Endothelial cell of umbilical vein (primary cell): Measurements from ENCODE around the gene SNAP25.

ENCODE experiments used
- EZH2 ChIP-seq: IDR thresholded peaks from 2 replicates; pipeline ENCODE4 v1.6.1; 2012; ENCODE audit warnings: borderline replicate concordance, low read depth, mild to moderate bottlenecking, moderate library complexity, low read length, inconsistent platforms; ENCODE audit not compliant: severe bottlenecking
- JUN ChIP-seq: IDR thresholded peaks from 2 replicates; pipeline ENCODE4 v1.6.1; 2011; ENCODE audit warnings: borderline replicate concordance, low read depth; ENCODE audit not compliant: insufficient read length, insufficient read depth
- POLR2A ChIP-seq: IDR thresholded peaks from 2 replicates; pipeline ENCODE4 v1.6.1; 2012; ENCODE audit warnings: low read depth, mild to moderate bottlenecking, control low read depth, low read length
- POLR2AphosphoS5 ChIP-seq: IDR thresholded peaks from 2 replicates; pipeline ENCODE4 v1.6.1; 2012; ENCODE audit warnings: low read depth, mild to moderate bottlenecking, control low read depth, low read length, moderate library complexity; ENCODE audit not compliant: insufficient read depth
- TF ChIP-seq, protein P1 (sequence below), 2 donors: IDR thresholded peaks; 1 replicate in 1 of 2; 2 replicates in 1 of 2; pipeline ENCODE4 v1.5.1; 2011; ENCODE audit warnings: low read length in 2 of 2, mild to moderate bottlenecking in 2 of 2, moderate library complexity in 2 of 2, control low read depth in 1 of 2, inconsistent platforms in 1 of 2, low read depth in 1 of 2; ENCODE audit not compliant: insufficient read depth in 1 of 2; ENCODE audit errors: extremely low read depth in 1 of 2
- TF ChIP-seq, protein P2 (sequence below): IDR thresholded peaks from 2 replicates; pipeline ENCODE4 v1.6.1; 2011; ENCODE audit not compliant: insufficient read depth, insufficient read length

DNA sequence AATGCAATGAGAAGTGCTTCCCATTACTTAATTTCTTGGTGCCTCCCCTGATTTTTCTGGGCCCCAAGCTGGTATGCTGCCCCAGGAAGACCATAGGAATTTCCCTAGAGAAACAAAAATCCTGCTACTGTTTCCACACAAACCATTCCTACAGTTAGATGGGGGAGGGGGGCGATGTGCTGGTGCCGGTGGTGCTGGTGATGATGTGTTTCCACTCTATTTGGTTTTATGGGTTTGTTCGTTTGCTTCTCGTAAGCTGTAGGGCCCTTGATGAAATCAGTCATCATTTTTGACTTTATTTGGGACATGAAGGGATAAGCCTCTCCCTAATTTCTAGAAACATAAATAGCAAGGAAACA, 110.2 kb downstream of the SNAP25 start:
- TF ChIP-seq, protein P1, sequence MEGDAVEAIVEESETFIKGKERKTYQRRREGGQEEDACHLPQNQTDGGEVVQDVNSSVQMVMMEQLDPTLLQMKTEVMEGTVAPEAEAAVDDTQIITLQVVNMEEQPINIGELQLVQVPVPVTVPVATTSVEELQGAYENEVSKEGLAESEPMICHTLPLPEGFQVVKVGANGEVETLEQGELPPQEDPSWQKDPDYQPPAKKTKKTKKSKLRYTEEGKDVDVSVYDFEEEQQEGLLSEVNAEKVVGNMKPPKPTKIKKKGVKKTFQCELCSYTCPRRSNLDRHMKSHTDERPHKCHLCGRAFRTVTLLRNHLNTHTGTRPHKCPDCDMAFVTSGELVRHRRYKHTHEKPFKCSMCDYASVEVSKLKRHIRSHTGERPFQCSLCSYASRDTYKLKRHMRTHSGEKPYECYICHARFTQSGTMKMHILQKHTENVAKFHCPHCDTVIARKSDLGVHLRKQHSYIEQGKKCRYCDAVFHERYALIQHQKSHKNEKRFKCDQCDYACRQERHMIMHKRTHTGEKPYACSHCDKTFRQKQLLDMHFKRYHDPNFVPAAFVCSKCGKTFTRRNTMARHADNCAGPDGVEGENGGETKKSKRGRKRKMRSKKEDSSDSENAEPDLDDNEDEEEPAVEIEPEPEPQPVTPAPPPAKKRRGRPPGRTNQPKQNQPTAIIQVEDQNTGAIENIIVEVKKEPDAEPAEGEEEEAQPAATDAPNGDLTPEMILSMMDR (IDR thresholded peaks at IDR 0.05; ENCODE audit: extremely low read depth in 1 of 2, insufficient read depth in 1 of 2, low read depth in 1 of 2, low read length in 2 of 2): no peak
- TF ChIP-seq POLR2AphosphoS5 (no peak), JUN (no peak), EZH2 (no peak), POLR2A (no peak)
- TF ChIP-seq, protein P2, sequence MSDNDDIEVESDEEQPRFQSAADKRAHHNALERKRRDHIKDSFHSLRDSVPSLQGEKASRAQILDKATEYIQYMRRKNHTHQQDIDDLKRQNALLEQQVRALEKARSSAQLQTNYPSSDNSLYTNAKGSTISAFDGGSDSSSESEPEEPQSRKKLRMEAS: no peak
